NCI-H748 treated with DMSO at 0.1 percent for 48 hours (cell line): ENCODE results near the gene ATRIP.

Source experiments
- DNase-seq: peaks from one replicate; lab custom pipeline; 2025; lab: John Stamatoyannopoulos, UW

The ATRIP gene

GRCh38 chr3:48504051-48504946, 57.8 kb downstream of the ATRIP start, which contains the start of gene SHISA5:
Gene SHISA5, minus strand, starts transcription at chr3:48504174. Its CDS starts 80 bp downstream, at chr3:48504094.
- DNase-seq, result no peak

- no peak for DNase-seq
These were observed 58.6 kb downstream of the ATRIP start for GRCh38 chr3:48505146-48505545.

GRCh38 chr3:48505968-48506504, 59.5 kb downstream of the ATRIP start:
- DNase-seq, result no peak

GRCh38 chr3:48507256-48508061, 60.9 kb downstream of the ATRIP start:
- DNase-seq, result no peak

- DNase-seq, result no peak
These were observed 65.0 kb downstream of the ATRIP start for GRCh38 chr3:48511551-48511950.

GRCh38 chr3:48514431-48515227, 68.1 kb downstream of the ATRIP start:
- DNase-seq, result no peak
